Measurements from ENCODE around the gene RAB31. TPM values are rescaled to one million over a fixed set of nuclear protein-coding genes. Genes with fewer than 3 reads are reported as not detected.

The RAB31 gene
- polyA plus RNA-seq, 1 donor from 2014 or later: 16.3 TPM

- Histone ChIP-seq H3K4me2 (ENCODE audit: low read length) (no peak overlapping the region), H3K36me3 (ENCODE audit: insufficient read depth, low read length) (no peaks in the 10 kb centered on the region), H3K9me2 (ENCODE audit: insufficient read depth, low read length) (no peaks in the 10 kb centered on the region), H4K20me1 (ENCODE audit: insufficient read depth) (no peaks in the 10 kb centered on the region), H3K9ac (ENCODE audit: low read length) (no peak overlapping the region), H2AFZ (ENCODE audit: low read depth, low read length) (no peak overlapping the region), H3F3A (ENCODE audit: insufficient read depth, low read length, poor library complexity, severe bottlenecking) (no peaks in the 10 kb centered on the region), H3K79me2 (replicated peaks; ENCODE audit: insufficient read depth, low read length) (peaks cover 5% of the 10 kb centered on the region), H3K27ac (ENCODE audit: low read length) (no peak overlapping the region), H3K27me3 (ENCODE audit: insufficient read depth, low read depth, low read length) (no peaks in the 10 kb centered on the region), H3K9me3 (ENCODE audit: low read length) (no peaks in the 10 kb centered on the region), H3K4me3 (ENCODE audit: low read length) (no peak overlapping the region)
- TF ChIP-seq SMC3 (conservative IDR thresholded peaks at IDR 0.05; ENCODE audit: poor library complexity) (no peak), REST (IDR thresholded peaks at IDR 0.05; ENCODE audit: borderline replicate concordance) (no peak), POLR2AphosphoS5 (IDR thresholded peaks at IDR 0.05) (no peak), TAF1 (IDR thresholded peaks at IDR 0.05; ENCODE audit: low read depth) (no peak), CTCF (IDR thresholded peaks at IDR 0.05; ENCODE audit: poor library complexity, severe bottlenecking) (no peak), EP300 (conservative IDR thresholded peaks at IDR 0.05; ENCODE audit: poor library complexity, severe bottlenecking) (no peak)
These were observed 65.0 kb downstream of the RAB31 start for GRCh38 chr18:9772847-9773677.

GRCh38 chr18:9774150-9774549 lies 66.0 kb downstream of the RAB31 start:
- peaks cover 5% of the 10 kb centered on the region for H3K79me2 ChIP-seq (replicated peaks; ENCODE audit: insufficient read depth, low read length)
- H3K9me2 ChIP-seq (ENCODE audit: insufficient read depth, low read length): no peaks in the 10 kb centered on the region
- no peaks in the 10 kb centered on the region for H3F3A ChIP-seq (ENCODE audit: insufficient read depth, low read length, poor library complexity, severe bottlenecking)
- no peaks in the 10 kb centered on the region for H3K27me3 ChIP-seq (ENCODE audit: insufficient read depth, low read depth, low read length)
- H3K9ac ChIP-seq (ENCODE audit: low read length): no peak overlapping the region
- no peak overlapping the region for H3K4me3 ChIP-seq (ENCODE audit: low read length)
- H3K36me3 ChIP-seq (ENCODE audit: insufficient read depth, low read length): no peaks in the 10 kb centered on the region
- H3K9me3 ChIP-seq (ENCODE audit: low read length): no peaks in the 10 kb centered on the region
- no peak overlapping the region for H3K27ac ChIP-seq (ENCODE audit: low read length)
- H3K4me2 ChIP-seq (ENCODE audit: low read length): no peak overlapping the region
- H2AFZ ChIP-seq (ENCODE audit: low read depth, low read length): no peak overlapping the region
- no peaks in the 10 kb centered on the region for H4K20me1 ChIP-seq (ENCODE audit: insufficient read depth)
- TF ChIP-seq EZH2 (IDR thresholded peaks at IDR 0.05; ENCODE audit: borderline replicate concordance, insufficient read depth, low read length, poor library complexity, severe bottlenecking): no peak
- TF ChIP-seq REST (IDR thresholded peaks at IDR 0.05; ENCODE audit: borderline replicate concordance): no peak
- no peak for TF ChIP-seq EP300 (conservative IDR thresholded peaks at IDR 0.05; ENCODE audit: poor library complexity, severe bottlenecking)
- no peak for TF ChIP-seq CTCF (IDR thresholded peaks at IDR 0.05; ENCODE audit: poor library complexity, severe bottlenecking)

Data from neural cell (in vitro differentiated cells).